CD14-positive monocyte (primary cell): ENCODE results near the gene SLC4A7. TPM values are rescaled to one million over a fixed set of nuclear protein-coding genes. Genes with fewer than 3 reads are reported as not detected.

Source experiments
- DNase-seq, 3 donors: peaks; one replicate each; pipeline ENCODE4 v3.0.0-alpha.2; 2011 to 2022
- H2AFZ ChIP-seq: 2 replicates; pipeline ENCODE4 v1.6.0; 2012; ENCODE audit warnings: mild to moderate bottlenecking, low read depth, low read length, inconsistent platforms; ENCODE audit not compliant: insufficient read depth, poor library complexity, severe bottlenecking
- H3K27ac ChIP-seq, 2 donors: 1 replicate in 1 of 2; 2 replicates in 1 of 2; pipeline ENCODE4 v1.5.1; 2012 to 2013; ENCODE audit warnings: low read length in 2 of 2, control low read depth in 1 of 2, inconsistent platforms in 1 of 2, low read depth in 1 of 2, mild to moderate bottlenecking in 1 of 2
- H3K27me3 ChIP-seq, 2 donors: one replicate each; pipeline versions ENCODE4 v1.6.0 to v1.6.1; 2011 to 2013; ENCODE audit warnings: low read length in 2 of 2; ENCODE audit not compliant: control insufficient read depth in 2 of 2, insufficient read depth in 2 of 2
- H3K36me3 ChIP-seq, 2 donors: replicated peaks in 1 of 2; 1 replicate in 1 of 2; 2 replicates in 1 of 2; pipeline versions ENCODE4 v1.5.1 to v1.6.1; 2012 to 2013; ENCODE audit warnings: low read length in 2 of 2, control low read depth in 1 of 2, inconsistent platforms in 1 of 2, mild to moderate bottlenecking in 1 of 2; ENCODE audit not compliant: insufficient read depth in 2 of 2, control insufficient read depth in 1 of 2
- H3K4me1 ChIP-seq, 2 donors: 1 replicate in 1 of 2; 2 replicates in 1 of 2; pipeline versions ENCODE4 v1.5.1 to v1.6.1; 2012 to 2013; ENCODE audit warnings: low read length in 2 of 2, control low read depth in 1 of 2, inconsistent platforms in 1 of 2, mild to moderate bottlenecking in 1 of 2, moderate library complexity in 1 of 2; ENCODE audit not compliant: insufficient read depth in 2 of 2, control insufficient read depth in 1 of 2
- H3K4me2 ChIP-seq: replicated peaks from 2 replicates; pipeline ENCODE3; 2012; ENCODE audit warnings: low read length, moderate library complexity, mild to moderate bottlenecking; ENCODE audit not compliant: poor library complexity, severe bottlenecking; ENCODE audit errors: extremely low read depth
- H3K4me3 ChIP-seq, 3 experiments: fragments of 200-600 bp in 1 of 3; sonication (generic) in 1 of 3; replicated peaks in 1 of 3; 1 replicate in 2 of 3; 2 replicates in 1 of 3; pipeline ENCODE4 v1.5.1; 2011 to 2013; ENCODE audit warnings: low read length in 3 of 3, mild to moderate bottlenecking in 3 of 3, control low read depth in 2 of 3, low read depth in 2 of 3, inconsistent platforms in 1 of 3, moderate library complexity in 1 of 3
- H3K79me2 ChIP-seq: 2 replicates; pipeline ENCODE4 v1.6.0; 2012; ENCODE audit warnings: mild to moderate bottlenecking, control low read depth, inconsistent platforms, low read length, moderate library complexity; ENCODE audit not compliant: insufficient read depth
- H3K9ac ChIP-seq: 2 replicates; pipeline ENCODE4 v1.6.0; 2017; ENCODE audit warnings: low read length, mild to moderate bottlenecking; ENCODE audit not compliant: insufficient read depth, poor library complexity, severe bottlenecking
- H3K9me3 ChIP-seq, 2 donors: replicated peaks in 1 of 2; 1 replicate in 1 of 2; 2 replicates in 1 of 2; pipeline versions ENCODE4 v1.5.1 to v1.6.1; 2012 to 2013; ENCODE audit warnings: low read length in 2 of 2, control low read depth in 1 of 2; ENCODE audit not compliant: control insufficient read depth in 1 of 2, insufficient read depth in 1 of 2
- H4K20me1 ChIP-seq: 2 replicates; pipeline ENCODE4 v1.6.0; 2012; ENCODE audit warnings: mild to moderate bottlenecking, low read length, control low read depth, moderate library complexity; ENCODE audit not compliant: insufficient read depth
- H3K27ac Mint-ChIP-seq, 7 donors: one replicate each; pipeline ENCODE4 v1.8.0; 2020; ENCODE audit warnings: mild to moderate bottlenecking in 7 of 7, mixed read lengths in 7 of 7, moderate library complexity in 6 of 7, inconsistent platforms in 2 of 7
- H3K27me3 Mint-ChIP-seq, 3 donors: one replicate each; pipeline ENCODE4 v1.8.0; 2021 to 2022; ENCODE audit warnings: low read depth in 3 of 3, mild to moderate bottlenecking in 3 of 3, mixed read lengths in 3 of 3, moderate library complexity in 3 of 3, inconsistent platforms in 1 of 3
- H3K36me3 Mint-ChIP-seq, 2 donors: one replicate each; pipeline ENCODE4 v1.8.0; 2020; ENCODE audit warnings: mixed read lengths in 2 of 2, inconsistent platforms in 1 of 2, mild to moderate bottlenecking in 1 of 2
- H3K4me1 Mint-ChIP-seq: one replicate; pipeline ENCODE4 v1.8.0; 2020; ENCODE audit warnings: mild to moderate bottlenecking, mixed read lengths
- H3K4me3 Mint-ChIP-seq, 2 donors: one replicate each; pipeline ENCODE4 v1.8.0; 2020; ENCODE audit warnings: mild to moderate bottlenecking in 2 of 2, mixed read lengths in 2 of 2, moderate library complexity in 1 of 2
- H3K9me3 Mint-ChIP-seq, 7 donors: one replicate each; pipeline ENCODE4 v1.8.0; 2020 to 2022; ENCODE audit warnings: mixed read lengths in 7 of 7, mild to moderate bottlenecking in 6 of 7, moderate library complexity in 6 of 7, inconsistent platforms in 2 of 7
- CTCF ChIP-seq: fragments of 200-600 bp; IDR thresholded peaks from one replicate; pipeline ENCODE4 v1.8.0; 2022; ENCODE audit warnings: antibody characterized with exemption, mild to moderate bottlenecking
- WGBS: methylation state at CpG from one replicate; pipeline ENCODE4 v1.1.5; 2013; ENCODE audit warnings: missing lambda C conversion rate; ENCODE audit not compliant: insufficient coverage; 5-methylcytosine and 5-hydroxymethylcytosine counted together
- intact Hi-C, 2 donors: fragments of 100-400 bp; cut with micrococcal nuclease; formaldehyde crosslinking; loops; one replicate each; pipeline versions ENCODE4 v1.15.0 to v1.15.1; 2023
- polyA plus RNA-seq, 3 donors: library from polyadenylated mRNA; depleted of rRNA in 1 of 3; unstranded in 2 of 3; stranded (reverse) in 1 of 3; fragments of 300-500 nt in 2 of 3; fragments of >200 nt in 1 of 3; fragmentation: Illumina TruSeq in 2 of 3; gene quantifications; 1 replicate in 2 of 3; 2 replicates in 1 of 3; pipeline ENCODE4 v1.2.3, GENCODE V29; 2012 to 2021

Gene SLC4A7
- polyA plus RNA-seq, 3 donors, result 5.4 to 7.6 (median 5.5) TPM

- H3K4me3 ChIP-seq, result no peak overlapping the region
- intact Hi-C loops, result no loop called here
- H4K20me1 ChIP-seq, result no peaks in the 10 kb centered on the region
- Mint-ChIP-seq H3K27ac (no peak overlapping the region), H3K27me3 (peaks cover 0 to 2% (median 2%) of the 10 kb centered on the region in 3 donors), H3K9me3 (peaks cover 0 to 2% (median 0%) of the 10 kb centered on the region in 7 donors), H3K4me1 (peaks cover 8% of the 10 kb centered on the region), H3K4me3 (no peak overlapping the region), H3K36me3 (no peaks in the 10 kb centered on the region)
- H3K27ac ChIP-seq, result no peak overlapping the region
- no peak overlapping the region for H3K4me2 ChIP-seq
- no peak for DNase-seq
- no peaks in the 10 kb centered on the region for H3K27me3 ChIP-seq
- peaks cover under 1 to 3% of the 10 kb centered on the region in 2 donors for H3K4me1 ChIP-seq
- H3K9me3 ChIP-seq, result no peaks in the 10 kb centered on the region
- H3K9ac ChIP-seq, result no peak overlapping the region
- no peaks in the 10 kb centered on the region for H3K36me3 ChIP-seq
- no peak for TF ChIP-seq CTCF
- H2AFZ ChIP-seq, result no peak overlapping the region
- no peaks in the 10 kb centered on the region for H3K79me2 ChIP-seq
Measured at GRCh38 chr3:27494784-27495183, 10.6 kb upstream of the SLC4A7 start.

- Histone ChIP-seq H3K79me2 (peaks cover 2% of the 10 kb centered on the region), H3K36me3 (no peaks in the 10 kb centered on the region), H3K4me3 (no peak overlapping the region), H3K4me1 (no peaks in the 10 kb centered on the region), H3K9ac (no peak overlapping the region), H3K27me3 (no peaks in the 10 kb centered on the region), H3K9me3 (no peaks in the 10 kb centered on the region), H3K4me2 (no peak overlapping the region), H2AFZ (no peak overlapping the region), H4K20me1 (no peaks in the 10 kb centered on the region), H3K27ac (no peak overlapping the region)
- H3K36me3 Mint-ChIP-seq, result no peaks in the 10 kb centered on the region
- no peak for TF ChIP-seq CTCF
- H3K4me3 Mint-ChIP-seq, result no peak overlapping the region
- H3K27me3 Mint-ChIP-seq, result peaks cover 0 to 3% (median 0%) of the 10 kb centered on the region in 3 donors
- no peak for DNase-seq
- H3K4me1 Mint-ChIP-seq, result peaks cover 3% of the 10 kb centered on the region
- intact Hi-C loops, result loop anchor here (10.0 kb wide), 3 partner anchors 56 to 176 kb away; partner anchors contain the start of gene NEK10 (in 2 of the 2)
- peaks cover 0 to 2% (median 0%) of the 10 kb centered on the region in 7 donors for H3K9me3 Mint-ChIP-seq
- WGBS, result no CpG with 5 or more reads among the region's 2 CpGs
- no peak overlapping the region for H3K27ac Mint-ChIP-seq
Measured at GRCh38 chr3:27488821-27489220, 4.6 kb upstream of the SLC4A7 start.
